Stimulated activated CD4-positive, alpha-beta T cell treated with anti-CD3 and anti-CD28 coated beads, Interleukin-1b, Interleukin-23, amount 100 ng/mL, for 24 hours (primary cell): ENCODE results near the gene SMIM36.
"Not testable (repeated sequence)": the region's sequence is repeated elsewhere in the genome, so short reads cannot be mapped to it uniquely, and the experiment has no call there.

Experiments
- DNase-seq, 4 experiments: peaks; one replicate each; pipeline ENCODE4 v3.0.0-alpha.2; 2020; ENCODE audit warnings: low read depth in 4 of 4, low spot score in 1 of 4

Gene SMIM36

GRCh38 chr17:55510986-55511721, at the start of gene SMIM36:
Gene SMIM36 (minus strand): TSS chr17:55511452.
- no peak for DNase-seq

DNA sequence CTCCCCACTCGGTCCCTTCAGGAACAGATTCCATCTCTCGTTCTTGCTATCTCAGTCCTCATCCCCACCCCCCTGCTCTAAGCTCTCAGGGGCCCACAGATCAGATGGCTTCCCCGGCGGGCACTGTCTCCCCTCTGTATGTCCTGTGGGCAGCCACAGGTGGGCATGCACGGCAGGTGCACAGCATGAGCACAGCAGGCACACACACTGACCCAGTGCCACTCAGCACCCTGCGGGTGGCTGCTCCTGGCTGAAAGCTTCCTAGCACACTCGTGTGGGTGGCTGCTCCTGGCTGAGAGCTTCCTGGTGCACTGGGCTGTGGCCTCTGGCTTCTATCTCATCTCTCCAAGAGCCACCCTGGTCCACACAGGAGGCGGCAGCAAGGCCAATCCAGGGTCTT, 44.5 kb upstream of the SMIM36 start:
- DNase-seq: no peak

DNA sequence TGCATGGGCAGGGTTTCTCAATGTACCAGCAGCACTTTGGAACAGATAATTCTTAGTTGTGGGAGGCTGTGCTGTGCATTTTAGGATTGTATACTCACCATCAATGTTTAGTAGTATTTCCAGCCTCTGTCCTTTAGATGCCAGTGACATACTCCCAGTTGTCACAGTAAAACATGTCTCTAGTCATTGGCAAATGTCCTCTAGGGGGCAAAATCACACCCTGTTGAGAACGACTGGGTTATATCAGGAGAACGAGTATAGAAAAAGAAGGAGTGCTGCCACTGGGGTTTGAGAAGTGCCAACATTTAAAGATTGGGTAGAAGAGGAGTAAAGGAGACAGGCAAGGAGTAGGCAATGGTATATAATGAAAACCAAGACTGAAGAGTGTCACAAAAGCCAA, 37.9 kb upstream of the SMIM36 start:
- no peak for DNase-seq

GRCh38 chr17:55546991-55547664, 35.9 kb upstream of the SMIM36 start:
- no peak for DNase-seq

GRCh38 chr17:55546481-55546880, 35.2 kb upstream of the SMIM36 start:
- no peak for DNase-seq

DNA sequence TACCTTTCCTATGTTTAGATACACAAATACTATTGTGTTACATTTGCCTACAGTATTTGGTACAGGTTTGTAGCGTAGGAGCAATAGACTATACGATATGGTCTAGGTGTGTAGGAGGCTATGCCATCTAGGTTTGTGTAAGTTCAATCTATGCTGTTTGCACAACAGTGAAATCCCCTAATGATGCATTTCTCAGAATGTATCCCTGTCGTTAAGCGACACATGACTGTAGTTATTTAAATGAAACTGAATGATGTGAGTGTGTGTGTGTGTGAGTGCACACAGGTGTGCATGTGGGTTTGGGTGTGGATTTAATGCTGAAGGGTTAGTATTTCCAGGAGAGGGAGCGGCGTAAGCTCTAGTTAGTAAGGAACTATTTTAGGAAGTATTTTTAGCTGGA, 34.6 kb upstream of the SMIM36 start:
- no peak for DNase-seq

- no peak for DNase-seq
These were observed 32.5 kb upstream of the SMIM36 start for GRCh38 chr17:55543709-55544108.

- no peak for DNase-seq
These were observed 29.3 kb upstream of the SMIM36 start for GRCh38 chr17:55540414-55541091.

GRCh38 chr17:55536205-55536604, 25.0 kb upstream of the SMIM36 start:
- no peak for DNase-seq

DNA sequence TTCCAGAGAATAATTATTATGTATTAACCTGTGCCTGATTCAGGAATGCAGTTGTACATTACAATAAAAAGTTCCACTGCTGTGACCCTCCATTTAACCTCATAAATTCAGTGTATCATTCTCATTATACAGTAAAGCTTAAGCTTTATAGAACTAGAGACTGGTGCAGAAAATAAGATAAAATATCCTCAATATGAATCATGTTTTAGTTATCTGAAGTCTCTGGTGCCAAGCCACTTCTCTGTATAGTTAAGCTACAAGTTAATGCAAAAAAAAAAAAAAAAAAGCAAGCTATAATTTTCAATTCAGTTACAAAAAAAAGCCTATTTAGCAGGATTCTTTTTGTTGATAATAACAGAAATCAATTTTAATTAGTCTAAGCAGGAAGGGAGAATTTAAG, 22.4 kb upstream of the SMIM36 start:
- DNase-seq: no peak

DNA sequence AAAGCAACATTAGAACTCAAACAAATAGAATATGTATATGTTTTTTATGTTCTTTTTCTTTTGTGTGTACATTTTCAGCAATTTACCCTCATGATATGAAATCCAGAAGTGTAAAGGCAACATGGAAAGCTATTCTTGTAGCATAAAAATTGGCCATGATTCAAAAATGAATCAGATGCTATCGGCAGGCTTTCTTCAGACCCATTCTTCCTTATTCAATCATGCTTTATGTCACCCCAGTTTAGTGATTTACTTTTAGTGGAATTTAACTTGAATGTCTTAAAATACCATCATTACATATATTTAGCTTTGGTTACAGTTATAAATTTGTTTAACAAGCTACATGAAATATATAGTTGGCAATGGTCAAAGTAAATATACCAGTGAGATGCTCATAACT, 21.4 kb upstream of the SMIM36 start:
- DNase-seq: no peak

DNA sequence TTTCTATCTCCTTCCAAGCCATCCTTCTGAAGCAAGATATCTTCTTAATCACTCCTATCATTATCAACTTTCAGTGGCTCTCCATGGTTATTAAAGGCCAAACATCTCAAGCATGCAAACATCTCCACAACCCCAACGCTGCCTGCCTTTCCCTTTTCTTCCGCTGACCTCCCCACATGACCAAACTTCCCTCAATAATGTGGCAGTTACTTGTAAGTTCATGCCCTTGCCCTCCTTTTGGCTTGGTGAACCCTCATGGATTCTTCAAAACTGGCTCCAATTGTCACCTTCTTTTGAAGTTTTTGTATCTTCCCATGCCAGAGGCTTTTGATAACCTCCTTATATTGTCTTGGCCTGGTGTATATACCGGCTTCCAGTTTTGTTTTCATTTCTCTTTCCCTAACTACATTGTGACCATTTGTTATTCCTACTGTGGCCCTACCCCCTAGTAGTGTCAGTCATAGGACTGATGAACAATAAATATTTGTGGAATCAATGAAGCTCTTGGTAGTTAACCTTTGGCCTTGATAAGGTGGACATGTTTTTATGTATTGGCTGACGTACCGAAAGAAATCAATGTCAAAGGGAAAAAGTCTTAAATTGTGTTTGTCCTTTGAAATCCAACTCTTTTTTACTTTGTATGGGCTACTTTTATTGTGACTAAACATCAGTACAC, 19.9 kb upstream of the SMIM36 start:
- no peak for DNase-seq

DNA sequence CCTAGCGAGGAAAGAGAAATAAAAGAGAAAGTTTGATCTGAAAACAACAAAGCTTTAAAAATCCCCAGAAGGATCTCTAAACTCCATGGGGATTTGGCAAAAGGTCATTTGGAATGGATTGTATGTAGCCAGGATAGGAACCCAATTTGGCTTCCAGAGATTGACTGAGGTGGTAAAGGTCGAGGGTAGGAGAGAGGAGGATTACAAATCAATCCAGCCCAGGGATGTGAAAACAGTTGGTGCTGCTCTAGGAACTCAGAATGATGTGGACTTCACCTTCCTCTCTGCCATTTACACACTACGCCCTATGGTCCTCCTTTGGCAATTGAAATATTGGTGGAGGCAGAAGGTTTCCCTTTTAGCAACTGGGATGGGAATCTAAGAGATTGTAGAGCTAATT, 18.8 kb upstream of the SMIM36 start:
- no peak for DNase-seq

DNA sequence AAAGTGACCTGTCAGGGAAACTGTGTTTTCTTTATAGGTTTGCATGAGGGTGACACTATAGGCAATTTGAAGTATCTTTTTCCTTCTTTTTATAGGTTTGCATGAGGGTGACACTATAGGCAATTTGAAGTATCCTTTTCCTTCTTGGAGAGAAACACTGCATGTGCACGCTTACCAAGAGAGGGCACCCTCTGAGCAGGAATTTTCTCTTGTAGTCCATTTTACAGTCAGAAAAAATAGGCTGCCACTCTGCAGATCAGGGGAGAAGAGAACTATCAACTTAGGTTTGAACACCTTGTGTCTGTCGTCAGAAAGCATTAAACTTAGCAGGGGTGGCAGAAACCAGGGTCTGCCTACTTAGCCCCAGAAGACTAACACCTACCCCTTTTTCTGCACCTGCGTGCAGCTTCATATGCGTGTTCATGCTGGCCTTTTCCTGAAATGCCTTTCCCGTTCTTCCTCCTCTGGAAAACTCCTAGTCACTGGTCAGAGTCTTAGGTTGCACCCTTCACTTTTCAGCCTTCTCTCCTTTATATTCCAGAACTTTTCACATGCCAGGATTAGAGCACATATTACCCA, 16.4 kb upstream of the SMIM36 start:
- no peak for DNase-seq

DNA sequence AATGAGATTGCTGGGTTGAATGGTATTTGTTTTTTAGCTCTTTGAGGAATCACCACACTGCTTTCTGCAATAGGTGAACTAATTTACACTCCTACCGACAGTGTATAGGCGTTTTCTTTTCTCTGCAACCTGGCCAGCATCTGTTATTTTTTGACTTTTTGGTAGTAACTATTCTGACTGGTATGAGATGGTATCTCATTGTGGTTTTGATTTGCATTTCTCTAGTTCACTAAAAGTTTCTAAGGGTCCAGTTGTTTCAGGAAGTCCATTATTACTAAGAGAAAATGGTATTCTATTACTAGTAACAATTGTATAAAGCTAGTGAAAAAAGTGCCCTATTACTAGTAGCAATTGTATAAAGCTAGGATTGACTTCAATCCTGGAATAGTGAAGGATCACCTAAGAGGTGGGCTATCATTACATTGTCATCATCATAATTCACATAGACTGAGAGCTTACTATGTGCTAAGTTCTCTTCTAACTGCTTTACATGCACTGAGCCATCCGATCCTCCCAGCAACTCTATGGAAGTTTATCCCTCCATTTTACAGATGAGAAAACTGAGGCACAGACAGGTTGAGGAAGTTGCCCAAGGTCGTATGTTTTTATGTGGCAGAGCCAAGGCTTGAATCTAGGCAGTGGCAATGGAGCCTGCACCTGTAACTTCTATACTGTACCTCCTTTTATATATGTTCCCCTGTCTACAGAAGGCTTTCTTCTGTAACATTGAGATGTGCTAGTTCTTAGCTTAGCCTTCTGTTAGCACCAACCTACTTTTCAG, 13.4 kb upstream of the SMIM36 start:
- no peak for DNase-seq

GRCh38 chr17:55523032-55523431, 11.8 kb upstream of the SMIM36 start:
- DNase-seq: not testable (repeated sequence)

DNA sequence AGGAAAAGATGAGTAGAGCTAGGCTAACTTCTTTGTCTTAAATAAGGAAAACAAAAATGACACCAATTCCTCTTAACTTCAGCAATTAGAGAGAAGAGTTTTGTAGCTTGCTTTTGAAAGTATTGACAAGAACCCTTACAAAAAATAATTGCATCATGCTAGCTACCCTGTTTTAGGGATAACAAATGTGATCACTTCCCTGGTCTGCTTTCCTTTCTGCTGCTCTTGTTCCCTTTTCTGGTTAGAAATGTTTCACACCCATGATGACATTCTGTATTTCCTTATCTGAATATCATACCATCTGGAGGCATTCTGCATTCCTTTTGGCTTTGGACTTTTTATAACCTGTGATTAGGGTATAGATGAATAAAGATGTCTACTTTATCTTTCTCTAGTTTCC, 9.9 kb upstream of the SMIM36 start:
- no peak for DNase-seq

DNA sequence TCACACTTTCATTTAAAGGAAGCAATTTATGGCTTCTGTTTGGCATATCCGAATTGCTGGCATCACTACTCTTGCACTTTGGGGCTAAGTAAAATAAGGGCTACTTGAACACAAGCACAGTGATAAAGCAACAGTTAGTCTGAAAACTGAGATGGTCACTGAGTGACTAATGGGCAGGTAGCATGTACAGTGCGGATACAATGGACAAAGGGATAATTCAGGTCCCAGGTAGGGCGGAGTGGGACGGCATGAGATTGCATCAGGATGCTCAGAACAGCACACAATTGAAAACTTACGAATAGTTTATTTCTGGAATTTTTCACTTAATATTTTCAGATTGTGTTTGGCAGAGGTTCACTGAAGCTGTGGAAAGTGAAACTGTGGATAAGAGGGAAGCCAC, 9.2 kb upstream of the SMIM36 start:
- no peak for DNase-seq

DNA sequence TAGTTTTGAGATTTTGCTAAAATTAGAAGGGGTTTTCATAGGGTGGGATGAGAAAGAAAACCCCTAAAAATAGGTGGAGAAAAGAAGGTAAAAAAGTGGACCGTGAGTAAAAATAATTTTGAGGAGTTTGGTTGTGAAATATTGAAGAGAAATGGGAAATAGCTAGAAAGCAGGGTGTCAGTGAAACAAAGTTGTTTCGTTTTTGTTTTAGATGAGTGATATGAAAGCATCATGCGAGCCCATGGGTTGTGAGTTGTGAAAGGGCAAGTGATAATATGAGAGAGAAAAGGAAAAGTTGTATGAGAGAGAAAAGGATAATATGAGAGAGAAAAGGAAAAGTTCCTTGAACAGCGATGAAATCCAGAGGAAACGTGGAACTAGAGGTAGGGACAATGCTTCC, 7.3 kb upstream of the SMIM36 start:
- no peak for DNase-seq

- DNase-seq: peak; percentile 43 to 61 (median 58)
These were observed 2.8 kb upstream of the SMIM36 start for GRCh38 chr17:55513885-55514590.
